Panc1 (cell line): ENCODE data around the gene GDPD1. TPM values are rescaled to one million over a fixed set of nuclear protein-coding genes. Genes with fewer than 3 reads are reported as not detected.
"Not testable (repeated sequence)": the region's sequence is repeated elsewhere in the genome, so short reads cannot be mapped to it uniquely, and the experiment has no call there.

ENCODE experiments used
- ATAC-seq: fragments of 200-7000 bp; cut with Tn5 transposase; 2 replicates; pipeline ENCODE4 v1.9.1; 2020; ENCODE audit warnings: mild to moderate bottlenecking, moderate library complexity
- BruUV-seq: library from RNA; stranded (reverse); fragments of 400-500 nt; replicated peaks from 2 replicates; lab custom pipeline; 2021; lab: Mats Ljungman, UMichigan
- CTCF ChIA-PET: fragments of 300-600 bp; sonication (Branson Sonifier 250); formaldehyde crosslinking; loops from one replicate; lab custom pipeline; 2022; ENCODE audit warnings: antibody characterized with exemption; lab: Charles Lee
- POLR2A ChIA-PET: fragments of 300-600 bp; sonication (Branson Sonifier 250); formaldehyde crosslinking; loops from one replicate; lab custom pipeline; 2022; ENCODE audit warnings: antibody characterized with exemption; lab: Charles Lee
- DNase-seq: peaks from one replicate; pipeline ENCODE4 v3.0.0-alpha.2; 2010; ENCODE audit warnings: low read depth, low spot score
- H3K27ac ChIP-seq: 2 replicates; pipeline ENCODE4 v1.5.1; 2011; ENCODE audit warnings: mild to moderate bottlenecking, low read length, inconsistent platforms
- H3K27me3 ChIP-seq: fragments of 200-500 bp; sonication (Bioruptor generic); 2 replicates; pipeline ENCODE4 v1.6.0; 2014; ENCODE audit warnings: low read length, inconsistent platforms; ENCODE audit not compliant: control insufficient read depth, insufficient read depth
- H3K36me3 ChIP-seq: fragments of 200-500 bp; sonication (Bioruptor generic); 2 replicates; pipeline ENCODE4 v1.5.1; 2014; ENCODE audit warnings: inconsistent platforms, mild to moderate bottlenecking, low read length, moderate library complexity; ENCODE audit not compliant: control insufficient read depth, insufficient read depth
- H3K4me1 ChIP-seq: 2 replicates; pipeline ENCODE4 v1.5.1; 2011; ENCODE audit warnings: inconsistent platforms, mild to moderate bottlenecking, low read length, moderate library complexity; ENCODE audit not compliant: control insufficient read depth, insufficient read depth
- H3K4me3 ChIP-seq, 2 experiments: 2 replicates each; pipeline ENCODE4 v1.5.1; 2011 to 2012; ENCODE audit warnings: low read depth in 2 of 2, low read length in 2 of 2, mild to moderate bottlenecking in 2 of 2, inconsistent platforms in 1 of 2, moderate library complexity in 1 of 2
- H3K9me3 ChIP-seq: fragments of 200-500 bp; sonication (Bioruptor generic); 2 replicates; pipeline ENCODE4 v1.5.1; 2014; ENCODE audit warnings: low read depth, mild to moderate bottlenecking, inconsistent platforms, low read length, moderate library complexity; ENCODE audit not compliant: control insufficient read depth, insufficient read depth
- CTCF ChIP-seq: fragments of 450-650 bp; IDR thresholded peaks from 2 replicates; pipeline ENCODE4 v1.5.1; 2017; ENCODE audit warnings: mild to moderate bottlenecking
- POLR2AphosphoS5 ChIP-seq: IDR thresholded peaks from 2 replicates; pipeline ENCODE4 v1.6.1; 2012; ENCODE audit warnings: mild to moderate bottlenecking, low read depth, low read length, moderate library complexity
- REST ChIP-seq, 2 experiments: IDR thresholded peaks; 2 replicates each; pipeline ENCODE4 v1.6.1; 2011 to 2012; ENCODE audit warnings: low read depth in 2 of 2, control low read depth in 1 of 2, low read length in 1 of 2, mild to moderate bottlenecking in 1 of 2, moderate library complexity in 1 of 2; ENCODE audit not compliant: insufficient read depth in 1 of 2
- SIN3A ChIP-seq: IDR thresholded peaks from 2 replicates; pipeline ENCODE4 v1.6.1; 2012; ENCODE audit warnings: low read depth, mild to moderate bottlenecking, low read length, moderate library complexity, borderline replicate concordance; ENCODE audit not compliant: insufficient read depth
- TCF7L2 ChIP-seq: IDR thresholded peaks from 2 replicates; pipeline ENCODE4 v1.6.1; 2011; ENCODE audit warnings: mild to moderate bottlenecking, low read depth, low read length, inconsistent platforms
- in situ Hi-C: cut with HindIII; loops from 2 replicates; pipeline ENCODE4 v1.10.0; 2016; ENCODE audit warnings: low sequenced_read_pairs, low pct_unique_long_range_greater_than_20kb
- intact Hi-C: fragments of 100-400 bp; cut with micrococcal nuclease; formaldehyde crosslinking; loops from one replicate; pipeline ENCODE4 v1.10.0; 2022; ENCODE audit not compliant: unreplicated experiment
- total RNA-seq: library from RNA; stranded (reverse); gene quantifications from one replicate; pipeline ENCODE4 v1.2.1, GENCODE V29; 2021; ENCODE audit not compliant: unreplicated experiment

Gene GDPD1
- total RNA-seq, 1 experiment from 2014 or later: 0.26 TPM

- Histone ChIP-seq H3K27ac (no peak overlapping the region), H3K4me1 (no peaks in the 10 kb centered on the region), H3K36me3 (no peaks in the 10 kb centered on the region), H3K4me3 (no peak overlapping the region), H3K27me3 (no peaks in the 10 kb centered on the region), H3K9me3 (no peaks in the 10 kb centered on the region)
- intact Hi-C loops (no loop called here), in situ Hi-C loops (no loop called here)
- CTCF ChIA-PET: no interaction called here
- BruUV-seq: no TSS peak
- TF ChIP-seq POLR2AphosphoS5 (no peak), CTCF (no peak), REST (IDR thresholded peaks at IDR 0.05; ENCODE audit: insufficient read depth in 1 of 2, low read depth in 2 of 2, low read length in 1 of 2) (no peak), SIN3A (no peak), TCF7L2 (no peak)
- ATAC-seq (no peak), DNase-seq (no peak)
- POLR2A ChIA-PET: no interaction called here
Observed at GRCh38 chr17:59289981-59290301, 69.6 kb downstream of the GDPD1 start.

- not testable (repeated sequence) for H3K27ac ChIP-seq, ATAC-seq
Observed at GRCh38 chr17:59290302-59290998, 70.1 kb downstream of the GDPD1 start.

GRCh38 chr17:59292174-59292523 is 71.8 kb downstream of the GDPD1 start:
- in situ Hi-C loops (no loop called here), intact Hi-C loops (no loop called here)
- no peak for DNase-seq
- POLR2A ChIA-PET: no interaction called here
- TF ChIP-seq POLR2AphosphoS5 (no peak), TCF7L2 (no peak), SIN3A (no peak), CTCF (no peak), REST (IDR thresholded peaks at IDR 0.05; ENCODE audit: insufficient read depth in 1 of 2, low read depth in 2 of 2, low read length in 1 of 2) (no peak)
- no peak for ATAC-seq
- CTCF ChIA-PET: no interaction called here
- Histone ChIP-seq H3K4me3 (no peak overlapping the region), H3K36me3 (no peaks in the 10 kb centered on the region), H3K9me3 (no peaks in the 10 kb centered on the region), H3K27ac (no peak overlapping the region), H3K4me1 (no peaks in the 10 kb centered on the region), H3K27me3 (no peaks in the 10 kb centered on the region)
- no TSS peak for BruUV-seq

More at GRCh38 chr17:59290302-59290998, 70.1 kb downstream of the GDPD1 start:
- H3K9me3 ChIP-seq, H3K27me3 ChIP-seq, H3K36me3 ChIP-seq, H3K4me3 ChIP-seq, POLR2A ChIA-PET, CTCF ChIA-PET, H3K4me1 ChIP-seq, DNase-seq, intact Hi-C loops, in situ Hi-C loops, BruUV-seq: not testable (repeated sequence)
